ENCODE results near the gene KCNAB1. TPM values are rescaled to one million over a fixed set of nuclear protein-coding genes. Genes with fewer than 3 reads are reported as not detected.

Gene KCNAB1
- total RNA-seq, 1 donor from 2014 or later = 16.5 TPM

GRCh38 chr3:156479604-156480003 is 359.2 kb downstream of the KCNAB1 start:
- TF ChIP-seq CTCF (IDR thresholded peaks at IDR 0.05; ENCODE audit: partially characterized antibody, unreplicated experiment) = no peak
- Mint-ChIP-seq H3K36me3 (ENCODE audit: unreplicated experiment) (no peaks in the 10 kb centered on the region), H3K9me3 (ENCODE audit: unreplicated experiment) (no peaks in the 10 kb centered on the region), H3K27me3 (ENCODE audit: unreplicated experiment) (no peaks in the 10 kb centered on the region), H3K4me3 (ENCODE audit: unreplicated experiment) (no peak overlapping the region), H3K4me1 (ENCODE audit: low read depth, unreplicated experiment) (peaks cover 28% of the 10 kb centered on the region), H3K27ac (ENCODE audit: unreplicated experiment) (no peak overlapping the region)
- no peak for DNase-seq

- no peak for TF ChIP-seq CTCF (IDR thresholded peaks at IDR 0.05; ENCODE audit: partially characterized antibody, unreplicated experiment)
- no peaks in the 10 kb centered on the region for H3K27me3 Mint-ChIP-seq (ENCODE audit: unreplicated experiment)
- no peaks in the 10 kb centered on the region for H3K9me3 Mint-ChIP-seq (ENCODE audit: unreplicated experiment)
- H3K4me1 Mint-ChIP-seq (ENCODE audit: low read depth, unreplicated experiment) = peaks cover 24% of the 10 kb centered on the region
- H3K4me3 Mint-ChIP-seq (ENCODE audit: unreplicated experiment) = no peak overlapping the region
- no peak for DNase-seq
- H3K36me3 Mint-ChIP-seq (ENCODE audit: unreplicated experiment) = no peaks in the 10 kb centered on the region
- H3K27ac Mint-ChIP-seq (ENCODE audit: unreplicated experiment) = no peak overlapping the region
Observed at GRCh38 chr3:156480949-156481348, 360.6 kb downstream of the KCNAB1 start.

- Mint-ChIP-seq H3K4me3 (ENCODE audit: unreplicated experiment) (no peak overlapping the region), H3K9me3 (ENCODE audit: unreplicated experiment) (no peaks in the 10 kb centered on the region), H3K27me3 (ENCODE audit: unreplicated experiment) (peaks cover 2% of the 10 kb centered on the region), H3K36me3 (ENCODE audit: unreplicated experiment) (no peaks in the 10 kb centered on the region), H3K4me1 (ENCODE audit: low read depth, unreplicated experiment) (peaks cover 22% of the 10 kb centered on the region), H3K27ac (ENCODE audit: unreplicated experiment) (no peak overlapping the region)
- no peak for TF ChIP-seq CTCF (IDR thresholded peaks at IDR 0.05; ENCODE audit: partially characterized antibody, unreplicated experiment)
- DNase-seq = no peak
Observed at GRCh38 chr3:156483002-156483401, 362.6 kb downstream of the KCNAB1 start.

GRCh38 chr3:156483426-156483825 is 363.0 kb downstream of the KCNAB1 start:
- H3K4me1 Mint-ChIP-seq (ENCODE audit: low read depth, unreplicated experiment) = peaks cover 20% of the 10 kb centered on the region
- no peak for TF ChIP-seq CTCF (IDR thresholded peaks at IDR 0.05; ENCODE audit: partially characterized antibody, unreplicated experiment)
- no peak overlapping the region for H3K27ac Mint-ChIP-seq (ENCODE audit: unreplicated experiment)
- no peak overlapping the region for H3K4me3 Mint-ChIP-seq (ENCODE audit: unreplicated experiment)
- H3K27me3 Mint-ChIP-seq (ENCODE audit: unreplicated experiment) = peaks cover 2% of the 10 kb centered on the region
- no peak for DNase-seq
- no peaks in the 10 kb centered on the region for H3K36me3 Mint-ChIP-seq (ENCODE audit: unreplicated experiment)
- no peaks in the 10 kb centered on the region for H3K9me3 Mint-ChIP-seq (ENCODE audit: unreplicated experiment)

- H3K9me3 Mint-ChIP-seq (ENCODE audit: unreplicated experiment) = no peaks in the 10 kb centered on the region
- no peak for TF ChIP-seq CTCF (IDR thresholded peaks at IDR 0.05; ENCODE audit: partially characterized antibody, unreplicated experiment)
Observed at GRCh38 chr3:156483961-156484787, 363.8 kb downstream of the KCNAB1 start.

More at GRCh38 chr3:156483961-156484787, 363.8 kb downstream of the KCNAB1 start:
- Mint-ChIP-seq H3K4me3 (ENCODE audit: unreplicated experiment) (no peak overlapping the region), H3K27ac (ENCODE audit: unreplicated experiment) (no peak overlapping the region), H3K4me1 (ENCODE audit: low read depth, unreplicated experiment) (peaks cover 12% of the 10 kb centered on the region), H3K36me3 (ENCODE audit: unreplicated experiment) (no peaks in the 10 kb centered on the region), H3K27me3 (ENCODE audit: unreplicated experiment) (peaks cover 2% of the 10 kb centered on the region)
- no peak for DNase-seq
